ENCODE data around the gene OXT.

Gene OXT

DNA sequence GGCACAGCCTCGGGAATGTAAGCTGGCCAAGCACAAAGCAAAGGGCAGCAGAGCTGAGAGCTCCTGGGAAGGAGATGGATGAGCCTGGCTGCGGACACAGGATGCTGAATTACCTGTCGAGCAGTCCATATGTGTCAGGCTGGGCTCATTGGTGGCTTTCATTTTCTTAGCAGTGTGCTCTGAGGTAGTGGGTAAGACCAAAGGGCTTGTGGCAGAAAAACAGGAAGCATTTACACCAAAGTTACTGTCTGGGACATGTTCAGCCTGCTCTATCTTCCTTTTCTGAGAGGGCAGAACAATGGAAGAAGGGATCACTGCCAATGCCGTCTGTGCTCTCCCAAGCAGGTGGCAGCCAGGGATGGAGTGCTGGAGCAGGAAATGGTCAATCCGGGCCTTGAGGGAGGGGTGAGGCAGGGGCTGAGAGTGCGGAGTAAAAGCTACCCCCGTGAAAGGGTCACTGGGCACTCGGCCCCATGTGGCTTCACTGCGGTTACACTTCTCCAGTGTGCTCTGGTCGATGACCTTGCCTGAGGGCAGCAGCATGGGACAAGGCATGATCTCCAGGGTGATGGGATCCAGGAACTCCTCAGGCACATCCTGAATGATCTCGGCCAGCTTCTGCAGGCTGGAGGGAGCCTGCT lies 50.0 kb downstream of the OXT start:
- in situ Hi-C loops (cut with HindIII; ENCODE audit: low sequenced_read_pairs) = no loop called here
- DNase-seq (ENCODE audit: low read depth) = no peak
- H3K4me3 ChIP-seq (ENCODE audit: low read depth, low read length) = no peak overlapping the region
- TF ChIP-seq, protein P1, sequence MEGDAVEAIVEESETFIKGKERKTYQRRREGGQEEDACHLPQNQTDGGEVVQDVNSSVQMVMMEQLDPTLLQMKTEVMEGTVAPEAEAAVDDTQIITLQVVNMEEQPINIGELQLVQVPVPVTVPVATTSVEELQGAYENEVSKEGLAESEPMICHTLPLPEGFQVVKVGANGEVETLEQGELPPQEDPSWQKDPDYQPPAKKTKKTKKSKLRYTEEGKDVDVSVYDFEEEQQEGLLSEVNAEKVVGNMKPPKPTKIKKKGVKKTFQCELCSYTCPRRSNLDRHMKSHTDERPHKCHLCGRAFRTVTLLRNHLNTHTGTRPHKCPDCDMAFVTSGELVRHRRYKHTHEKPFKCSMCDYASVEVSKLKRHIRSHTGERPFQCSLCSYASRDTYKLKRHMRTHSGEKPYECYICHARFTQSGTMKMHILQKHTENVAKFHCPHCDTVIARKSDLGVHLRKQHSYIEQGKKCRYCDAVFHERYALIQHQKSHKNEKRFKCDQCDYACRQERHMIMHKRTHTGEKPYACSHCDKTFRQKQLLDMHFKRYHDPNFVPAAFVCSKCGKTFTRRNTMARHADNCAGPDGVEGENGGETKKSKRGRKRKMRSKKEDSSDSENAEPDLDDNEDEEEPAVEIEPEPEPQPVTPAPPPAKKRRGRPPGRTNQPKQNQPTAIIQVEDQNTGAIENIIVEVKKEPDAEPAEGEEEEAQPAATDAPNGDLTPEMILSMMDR (IDR thresholded peaks at IDR 0.05; ENCODE audit: low read depth, low read length, missing control alignments) = no peak

All from astrocyte of the cerebellum (primary cell).